ENCODE measurements around the gene STPG4.

DNA sequence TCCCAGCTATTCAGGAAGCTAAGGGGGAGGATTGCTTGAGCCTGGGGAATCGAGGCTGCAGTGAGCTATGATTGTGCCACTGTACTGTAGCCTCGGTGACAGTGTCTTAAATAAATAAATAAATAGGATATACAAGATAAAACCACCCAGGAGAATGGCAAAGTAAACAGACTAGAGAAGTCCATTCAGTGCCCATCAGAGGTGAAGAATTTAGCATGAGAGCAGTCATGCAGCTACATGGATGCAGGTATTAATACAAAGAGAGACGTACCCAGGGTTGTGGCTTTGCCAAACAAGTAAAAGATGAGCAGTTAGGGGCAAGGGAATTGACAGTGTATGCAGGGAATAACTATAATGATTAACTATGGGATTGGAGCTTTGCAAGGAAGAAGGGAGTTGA is 8.1 kb downstream of the STPG4 start:
- TF ChIP-seq CTCF (conservative IDR thresholded peaks at IDR 0.05) = no peak
- no peak for TF ChIP-seq EZH2 (IDR thresholded peaks at IDR 0.05; ENCODE audit: low read depth)
